SK-N-SH (cell line): Measurements from ENCODE around the gene WDR7. TPM values are rescaled to one million over a fixed set of nuclear protein-coding genes. Genes with fewer than 3 reads are reported as not detected.

Source experiments
- CTCF ChIA-PET: fragments of 300-600, 350-600 bp; formaldehyde crosslinking; extraction: SDS; loops from one replicate; lab custom pipeline; 2021; lab: Yijun Ruan, JAX
- POLR2A ChIA-PET: fragments of 350-600 bp; sonication (Branson Sonifier 250); formaldehyde crosslinking; extraction: SDS; loops from one replicate; lab custom pipeline; 2020; ENCODE audit warnings: antibody characterized with exemption, inconsistent platforms; lab: Yijun Ruan, JAX
- DNase-seq: peaks from one replicate; pipeline ENCODE4 v3.0.0; 2012
- H2AFZ ChIP-seq: fragments of 200-600 bp; sonication (generic); 2 replicates; pipeline ENCODE4 v1.8.1; 2016; ENCODE audit warnings: antibody characterized with exemption, mild to moderate bottlenecking, low read depth
- H3F3A ChIP-seq: fragments of 200-600 bp; sonication (generic); replicated peaks from 2 replicates; pipeline ENCODE3; 2016; ENCODE audit warnings: antibody characterized with exemption, mild to moderate bottlenecking; ENCODE audit not compliant: insufficient read depth
- H3K27ac ChIP-seq, 2 experiments: fragments of 200-500 bp in 1 of 2; fragments of 200-600 bp in 1 of 2; sonication (Bioruptor generic) in 1 of 2; sonication (generic), shearing (Covaris generic) in 1 of 2; 2 replicates each; pipeline versions ENCODE4 v1.5.1 to v1.6.1; 2014 to 2016; ENCODE audit warnings: low read depth in 2 of 2, inconsistent platforms in 1 of 2, low read length in 1 of 2, mild to moderate bottlenecking in 1 of 2, mixed read lengths in 1 of 2
- H3K27me3 ChIP-seq: fragments of 200-600 bp; sonication (generic), shearing (Covaris generic); 2 replicates; pipeline ENCODE4 v1.6.1; 2016; ENCODE audit warnings: mixed run types; ENCODE audit not compliant: insufficient read depth
- H3K36me3 ChIP-seq, 2 experiments: fragments of 200-500 bp in 1 of 2; fragments of 200-600 bp in 1 of 2; sonication (Bioruptor generic) in 1 of 2; sonication (generic) in 1 of 2; replicated peaks in 1 of 2; 2 replicates each; pipeline versions ENCODE3 to v1.5.1; 2014 to 2016; ENCODE audit warnings: low read length in 1 of 2, mild to moderate bottlenecking in 1 of 2; ENCODE audit not compliant: insufficient read depth in 2 of 2, control insufficient read depth in 1 of 2
- H3K4me1 ChIP-seq, 2 experiments: fragments of 200-500 bp in 1 of 2; fragments of 200-600 bp in 1 of 2; sonication (Bioruptor generic) in 1 of 2; sonication (generic), shearing (Covaris generic) in 1 of 2; 2 replicates each; pipeline versions ENCODE4 v1.5.1 to v1.6.1; 2014 to 2016; ENCODE audit warnings: low read depth in 1 of 2, low read length in 1 of 2, mixed run types in 1 of 2; ENCODE audit not compliant: insufficient read depth in 2 of 2, control insufficient read depth in 1 of 2
- H3K4me2 ChIP-seq: fragments of 200-600 bp; sonication (generic), shearing (Covaris generic); 2 replicates; pipeline ENCODE4 v1.6.1; 2017; ENCODE audit warnings: mixed run types
- H3K4me3 ChIP-seq, 2 experiments: fragments of 200-500 bp in 1 of 2; fragments of 200-600 bp in 1 of 2; sonication (Bioruptor generic) in 1 of 2; sonication (generic), shearing (Covaris generic) in 1 of 2; 2 replicates each; pipeline versions ENCODE4 v1.5.1 to v1.8.1; 2014 to 2016; ENCODE audit warnings: low read depth in 2 of 2, inconsistent platforms in 1 of 2, low read length in 1 of 2, mild to moderate bottlenecking in 1 of 2, mixed read lengths in 1 of 2, moderate library complexity in 1 of 2
- H3K79me2 ChIP-seq: fragments of 200-600 bp; sonication (generic); 2 replicates; pipeline ENCODE4 v1.8.1; 2017; ENCODE audit warnings: mild to moderate bottlenecking; ENCODE audit not compliant: insufficient read depth
- H3K9ac ChIP-seq: fragments of 200-600 bp; sonication (generic); 2 replicates; pipeline ENCODE4 v1.6.1; 2017; ENCODE audit warnings: mixed run types
- H3K9me2 ChIP-seq: fragments of 200-600 bp; sonication (generic); 2 replicates; pipeline ENCODE4 v1.6.1; 2017; ENCODE audit warnings: mixed run types
- H3K9me3 ChIP-seq: fragments of 200-600 bp; sonication (generic); 2 replicates; pipeline ENCODE4 v1.6.1; 2017; ENCODE audit warnings: mixed run types, mild to moderate bottlenecking, moderate library complexity
- H4K20me1 ChIP-seq: fragments of 200-600 bp; sonication (generic); 2 replicates; pipeline ENCODE4 v1.6.1; 2017; ENCODE audit warnings: mild to moderate bottlenecking, mixed run types; ENCODE audit not compliant: insufficient read depth
- CHD2 ChIP-seq: fragments of 150-350 bp; IDR thresholded peaks from 2 replicates; pipeline ENCODE4 v1.6.1; 2018; ENCODE audit warnings: low read length; ENCODE audit not compliant: partially characterized antibody
- CTCF ChIP-seq: fragments of 200-600 bp; sonication (generic); IDR thresholded peaks from 2 replicates; pipeline ENCODE4 v1.6.1; 2017; ENCODE audit warnings: antibody characterized with exemption, mild to moderate bottlenecking, moderate library complexity
- MEF2A ChIP-seq: IDR thresholded peaks from 2 replicates; pipeline ENCODE4 v1.4.0; 2012; ENCODE audit warnings: low read depth, borderline replicate concordance
- MXI1 ChIP-seq: IDR thresholded peaks from 2 replicates; pipeline ENCODE4 v1.6.1; 2012; ENCODE audit warnings: mild to moderate bottlenecking, low read depth, low read length, improper control_type of control experiment
- REST ChIP-seq: IDR thresholded peaks from 2 replicates; pipeline ENCODE4 v1.6.1; 2012; ENCODE audit warnings: mild to moderate bottlenecking, low read depth, low read length, moderate library complexity
- SIN3A ChIP-seq: IDR thresholded peaks from 2 replicates; pipeline ENCODE4 v1.6.1; 2012; ENCODE audit warnings: low read depth, mild to moderate bottlenecking, low read length, moderate library complexity, borderline replicate concordance
- TAF1 ChIP-seq: IDR thresholded peaks from 2 replicates; pipeline ENCODE4 v1.6.1; 2012; ENCODE audit warnings: low read depth, mild to moderate bottlenecking, low read length, moderate library complexity, borderline replicate concordance
- TEAD4 ChIP-seq: IDR thresholded peaks from 2 replicates; pipeline ENCODE4 v1.4.0; 2012; ENCODE audit warnings: mild to moderate bottlenecking, borderline replicate concordance; ENCODE audit not compliant: insufficient read depth
- USF2 ChIP-seq: fragments of 150-350 bp; IDR thresholded peaks from 2 replicates; pipeline ENCODE4 v1.6.1; 2017; ENCODE audit warnings: antibody characterized with exemption, low read length, low read depth, borderline replicate concordance
- WGBS: methylation state at CpG from one replicate; pipeline ENCODE4 v1.1.6; 2017; ENCODE audit warnings: low lambda C conversion rate; 5-methylcytosine and 5-hydroxymethylcytosine counted together
- polyA plus RNA-seq, 3 experiments: library from polyadenylated mRNA; depleted of rRNA; stranded (reverse); fragments of >200 nt; gene quantifications; 2 replicates each; pipeline ENCODE4 v1.2.3, GENCODE V29; 2012

WDR7 gene
- polyA plus RNA-seq, 1 of the 3 experiments (the other 2 are of a cell fraction), result 4.1 TPM

GRCh38 chr18:57018845-57019244 lies 367.7 kb downstream of the WDR7 start:
- no peak overlapping the region for H3K9ac ChIP-seq
- H3K9me2 ChIP-seq, result no peaks in the 10 kb centered on the region
- H3K4me2 ChIP-seq, result no peak overlapping the region
- H3K27me3 ChIP-seq, result no peaks in the 10 kb centered on the region
- DNase-seq, result no peak
- no peak overlapping the region for H3K27ac ChIP-seq
- H4K20me1 ChIP-seq, result no peaks in the 10 kb centered on the region
- peaks cover 0 to 6% of the 10 kb centered on the region in 2 experiments; a peak in 1 of 4 replicates for H3K4me1 ChIP-seq
- H3K79me2 ChIP-seq, result no peaks in the 10 kb centered on the region
- no peaks in the 10 kb centered on the region for H3F3A ChIP-seq
- H3K36me3 ChIP-seq, result no peaks in the 10 kb centered on the region
- TF ChIP-seq MXI1 (no peak), REST (no peak), MEF2A (no peak), USF2 (no peak), TEAD4 (no peak)
- TF ChIP-seq, all 33 proteins: peak for 0
- H3K9me3 ChIP-seq, result no peaks in the 10 kb centered on the region
- no peak overlapping the region for H3K4me3 ChIP-seq
- no peak overlapping the region for H2AFZ ChIP-seq
- ChIA-PET POLR2A (no interaction called here), CTCF (interaction anchor here (1.2 kb wide), 1 partner anchor 23 kb away, joined by 3 read pairs; no protein-coding TSS in a partner anchor)
- WGBS, result 75% methylated on average over 3 of the region's 3 CpGs

GRCh38 chr18:57022716-57023115 lies 371.6 kb downstream of the WDR7 start:
- Histone ChIP-seq H3K4me2 (no peak overlapping the region), H3K9ac (no peak overlapping the region), H3K79me2 (no peaks in the 10 kb centered on the region), H3K36me3 (no peaks in the 10 kb centered on the region), H3K27ac (no peak overlapping the region), H3K9me3 (no peaks in the 10 kb centered on the region), H3K4me1 (peaks cover 5 to 9% of the 10 kb centered on the region in 2 experiments; a peak in 3 of 4 replicates), H3F3A (no peaks in the 10 kb centered on the region), H3K4me3 (no peak overlapping the region), H3K27me3 (no peaks in the 10 kb centered on the region), H4K20me1 (no peaks in the 10 kb centered on the region), H3K9me2 (no peaks in the 10 kb centered on the region), H2AFZ (no peak overlapping the region)
- ChIA-PET CTCF (interaction anchor here (0.9 to 1.2 kb wide), 3 partner anchors 127 to 539 kb away, joined by 3 to 4 read pairs (median 3); no protein-coding TSS in a partner anchor), POLR2A (no interaction called here)
- no peak for TF ChIP-seq SIN3A
- no peak for TF ChIP-seq CTCF
- no peak for TF ChIP-seq TAF1
- no peak for TF ChIP-seq CHD2
- WGBS, result 72% methylated on average over 4 of the region's 4 CpGs
- no peak for DNase-seq
